Stomach (tissue), 9 donors: ENCODE measurements around the gene CDH8. TPM values are rescaled to one million over a fixed set of nuclear protein-coding genes. Genes with fewer than 3 reads are reported as not detected.

ENCODE experiments used
- DNase-seq, 2 donors: peaks; one replicate each; pipeline versions ENCODE4 v3.0.0 to v3.0.0-alpha.2; 2013 to 2019
- H3K27ac ChIP-seq, 5 donors: fragments of 200-600 bp in 4 of 5; sonication (generic) in 4 of 5; one replicate each; pipeline ENCODE4 v1.5.1; 2013 to 2019; ENCODE audit warnings: mild to moderate bottlenecking in 1 of 5, moderate library complexity in 1 of 5
- H3K27me3 ChIP-seq, 3 donors: fragments of 200-600 bp; sonication (generic); one replicate each; pipeline ENCODE4 v1.5.1; 2017 to 2019; ENCODE audit warnings: mixed run types in 1 of 3
- H3K36me3 ChIP-seq, 4 donors: fragments of 200-600 bp; sonication (generic); 1 replicate in 3 of 4; 2 replicates in 1 of 4; pipeline ENCODE4 v1.5.1; 2016 to 2019
- H3K4me1 ChIP-seq, 4 donors: fragments of 200-600 bp; sonication (generic); one replicate each; pipeline ENCODE4 v1.5.1; 2016 to 2019
- H3K4me3 ChIP-seq, 4 donors: fragments of 200-600 bp; sonication (generic) in 3 of 4; one replicate each; pipeline ENCODE4 v1.5.1; 2016 to 2019; ENCODE audit warnings: mild to moderate bottlenecking in 1 of 4
- H3K9me3 ChIP-seq, 4 donors: fragments of 200-600 bp; sonication (generic); one replicate each; pipeline ENCODE4 v1.5.1; 2016 to 2019
- EP300 ChIP-seq: sonication (generic); formaldehyde crosslinking; IDR thresholded peaks from one replicate; pipeline ENCODE4 v1.6.1; 2017; ENCODE audit warnings: antibody characterized with exemption
- POLR2A ChIP-seq, 4 donors: fragments of 450-650 bp; IDR thresholded peaks; one replicate each; pipeline ENCODE4 v1.6.1; 2016; ENCODE audit warnings: antibody characterized with exemption in 4 of 4, control low read depth in 2 of 4, mild to moderate bottlenecking in 1 of 4, moderate library complexity in 1 of 4
- POLR2AphosphoS5 ChIP-seq, 3 donors: sonication (generic); formaldehyde crosslinking; IDR thresholded peaks; one replicate each; pipeline ENCODE4 v1.6.1; 2016; ENCODE audit warnings: antibody characterized with exemption in 3 of 3
- WGBS, 5 donors: extraction: QIAGEN DNeasy Blood & Tissue Kit in 3 of 5; methylation state at CpG; one replicate each; pipeline versions ENCODE4 v1.1.5 to v1.1.7; 2013 to 2018; 5-methylcytosine and 5-hydroxymethylcytosine counted together
- intact Hi-C: fragments of 100-400 bp; cut with DNase I; formaldehyde crosslinking; loops from one replicate; pipeline ENCODE4 v1.15.1; 2023; ENCODE audit warnings: low total_unique reads
- polyA plus RNA-seq, 3 donors: library from polyadenylated mRNA; stranded (reverse); fragments of 200-250 nt; gene quantifications; one replicate each; pipeline ENCODE4 v1.2.3, GENCODE V29; 2013
- total RNA-seq, 5 donors: library from RNA; depleted of rRNA; stranded (reverse); fragments of >200 nt; gene quantifications; one replicate each; pipeline versions ENCODE4 v1.1.0 to v1.2.3, GENCODE V29; 2014 to 2016
- TF ChIP-seq, protein P1 (sequence below), 7 experiments: fragments of 450-650 bp in 4 of 7; fragments of 200-600 bp in 3 of 7; sonication (generic) in 3 of 7; IDR thresholded peaks; one replicate each; pipeline ENCODE4 v1.5.1; 2016 to 2019; ENCODE audit warnings: antibody characterized with exemption in 7 of 7, control low read depth in 2 of 7, mild to moderate bottlenecking in 1 of 7
- donor health status: healthy with polysubstance abuse.
- donor health status: Bipolar disorder and iron deficiency.
- donor health status: healthy.

CDH8 gene
- total and polyA plus RNA-seq, 8 donors = 0.13 to 6.4 TPM; not detected in 6

DNA sequence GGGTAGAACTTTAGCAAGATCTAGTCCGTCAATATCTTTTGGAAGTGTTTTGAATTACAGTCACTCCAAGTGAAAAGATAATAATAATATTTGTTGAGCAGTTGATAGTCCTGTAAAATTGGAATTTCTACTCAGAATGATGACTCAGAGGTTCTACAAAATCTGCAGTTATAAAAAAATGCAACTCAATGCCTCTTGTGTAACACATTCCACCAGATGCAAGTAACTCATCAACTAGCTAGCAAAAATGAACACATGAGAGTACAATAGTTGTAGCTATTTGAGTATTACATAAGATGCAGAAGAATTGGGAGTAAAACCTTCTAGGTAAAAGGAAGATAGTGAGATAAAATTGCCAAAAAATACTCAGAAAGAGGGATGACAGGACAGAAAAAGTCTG lies 177.2 kb downstream of the CDH8 start:
- intact Hi-C loops = no loop called here
- H3K27me3 ChIP-seq = no peaks in the 10 kb centered on the region
- WGBS, 5 donors = 79 to 98% (median 94%) methylated on average over 1 of the region's 1 CpG
- no peak overlapping the region for H3K4me3 ChIP-seq
- no peaks in the 10 kb centered on the region for H3K4me1 ChIP-seq
- H3K9me3 ChIP-seq = peaks cover 0 to 8% (median 0%) of the 10 kb centered on the region in 4 donors
- TF ChIP-seq, protein P1, sequence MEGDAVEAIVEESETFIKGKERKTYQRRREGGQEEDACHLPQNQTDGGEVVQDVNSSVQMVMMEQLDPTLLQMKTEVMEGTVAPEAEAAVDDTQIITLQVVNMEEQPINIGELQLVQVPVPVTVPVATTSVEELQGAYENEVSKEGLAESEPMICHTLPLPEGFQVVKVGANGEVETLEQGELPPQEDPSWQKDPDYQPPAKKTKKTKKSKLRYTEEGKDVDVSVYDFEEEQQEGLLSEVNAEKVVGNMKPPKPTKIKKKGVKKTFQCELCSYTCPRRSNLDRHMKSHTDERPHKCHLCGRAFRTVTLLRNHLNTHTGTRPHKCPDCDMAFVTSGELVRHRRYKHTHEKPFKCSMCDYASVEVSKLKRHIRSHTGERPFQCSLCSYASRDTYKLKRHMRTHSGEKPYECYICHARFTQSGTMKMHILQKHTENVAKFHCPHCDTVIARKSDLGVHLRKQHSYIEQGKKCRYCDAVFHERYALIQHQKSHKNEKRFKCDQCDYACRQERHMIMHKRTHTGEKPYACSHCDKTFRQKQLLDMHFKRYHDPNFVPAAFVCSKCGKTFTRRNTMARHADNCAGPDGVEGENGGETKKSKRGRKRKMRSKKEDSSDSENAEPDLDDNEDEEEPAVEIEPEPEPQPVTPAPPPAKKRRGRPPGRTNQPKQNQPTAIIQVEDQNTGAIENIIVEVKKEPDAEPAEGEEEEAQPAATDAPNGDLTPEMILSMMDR (IDR thresholded peaks at IDR 0.05) = no peak
- TF ChIP-seq POLR2AphosphoS5 (IDR thresholded peaks at IDR 0.05) (no peak), EP300 (no peak), POLR2A (IDR thresholded peaks at IDR 0.05) (no peak)
- no peak overlapping the region for H3K27ac ChIP-seq
- DNase-seq = no peak
- no peaks in the 10 kb centered on the region for H3K36me3 ChIP-seq

DNA sequence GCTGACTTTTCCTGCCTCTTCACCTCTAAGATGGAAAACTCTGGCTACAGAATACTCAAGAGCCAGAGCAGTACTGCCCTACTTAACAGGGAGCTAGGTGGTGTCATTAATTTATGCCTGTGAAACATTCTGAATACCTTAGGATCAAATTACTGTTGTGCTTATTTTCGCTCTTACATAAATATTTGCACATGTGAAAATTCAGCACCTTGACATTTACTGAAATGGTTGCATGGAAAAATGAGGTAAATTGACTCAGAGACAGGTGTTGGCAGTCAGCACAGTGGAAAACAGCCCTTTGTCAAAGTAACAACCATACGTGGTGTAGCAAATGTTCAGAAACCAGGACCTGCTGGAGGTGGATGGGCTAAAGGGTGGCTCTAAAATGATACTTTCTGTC lies 193.6 kb downstream of the CDH8 start:
- no peak for DNase-seq
- TF ChIP-seq, protein P1 (IDR thresholded peaks at IDR 0.05) = no peak
- TF ChIP-seq POLR2AphosphoS5 (IDR thresholded peaks at IDR 0.05) (no peak), POLR2A (IDR thresholded peaks at IDR 0.05) (no peak), EP300 (no peak)
- intact Hi-C loops = no loop called here
- H3K9me3 ChIP-seq = peaks cover 0 to 7% (median 3%) of the 10 kb centered on the region in 4 donors
- H3K27ac ChIP-seq = no peak overlapping the region
- no peak overlapping the region for H3K4me3 ChIP-seq
- H3K36me3 ChIP-seq = no peaks in the 10 kb centered on the region
- no peaks in the 10 kb centered on the region for H3K4me1 ChIP-seq
- 43 to 56% (median 49%) methylated on average over 2 of the region's 2 CpGs for WGBS, 5 donors
- no peaks in the 10 kb centered on the region for H3K27me3 ChIP-seq

DNA sequence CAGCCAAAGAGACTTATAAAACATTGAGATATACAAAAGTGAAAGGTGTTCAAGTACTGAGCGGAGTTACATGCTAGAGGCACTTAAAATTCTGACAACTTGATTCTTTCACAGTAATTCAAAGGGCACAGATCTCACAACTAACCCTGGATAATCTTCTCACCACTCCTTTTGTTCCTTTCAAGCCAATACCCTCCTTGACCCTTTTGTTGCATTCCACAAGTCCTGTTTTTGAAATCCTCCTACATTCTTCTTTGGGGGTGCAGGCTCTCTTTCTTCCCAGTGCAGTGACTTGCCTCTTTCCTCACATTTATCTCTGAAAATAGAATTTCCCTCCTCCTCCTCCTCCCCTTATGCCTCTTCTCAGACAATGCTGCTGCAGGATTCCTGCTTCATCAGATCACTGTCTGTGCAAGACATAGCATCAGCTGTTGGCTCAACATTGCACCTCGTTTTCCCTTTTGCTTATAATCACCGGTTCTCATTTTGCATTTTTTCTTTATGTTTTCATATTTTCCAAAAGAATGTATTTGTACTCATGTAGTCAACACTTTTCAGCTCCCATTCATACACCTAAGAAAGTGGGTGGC lies 199.3 kb downstream of the CDH8 start:
- no peak for DNase-seq
- Histone ChIP-seq H3K4me1 (no peaks in the 10 kb centered on the region), H3K27me3 (no peaks in the 10 kb centered on the region), H3K9me3 (peaks cover 0 to 2% (median 0%) of the 10 kb centered on the region in 4 donors), H3K36me3 (no peaks in the 10 kb centered on the region), H3K4me3 (no peak overlapping the region), H3K27ac (no peak overlapping the region)
- intact Hi-C loops = no loop called here
- TF ChIP-seq, protein P1 (IDR thresholded peaks at IDR 0.05) = no peak
- TF ChIP-seq POLR2AphosphoS5 (IDR thresholded peaks at IDR 0.05) (no peak), EP300 (no peak), POLR2A (IDR thresholded peaks at IDR 0.05) (no peak)
- 54 to 72% (median 59%) methylated on average over 3 of the region's 3 CpGs for WGBS, 5 donors

DNA sequence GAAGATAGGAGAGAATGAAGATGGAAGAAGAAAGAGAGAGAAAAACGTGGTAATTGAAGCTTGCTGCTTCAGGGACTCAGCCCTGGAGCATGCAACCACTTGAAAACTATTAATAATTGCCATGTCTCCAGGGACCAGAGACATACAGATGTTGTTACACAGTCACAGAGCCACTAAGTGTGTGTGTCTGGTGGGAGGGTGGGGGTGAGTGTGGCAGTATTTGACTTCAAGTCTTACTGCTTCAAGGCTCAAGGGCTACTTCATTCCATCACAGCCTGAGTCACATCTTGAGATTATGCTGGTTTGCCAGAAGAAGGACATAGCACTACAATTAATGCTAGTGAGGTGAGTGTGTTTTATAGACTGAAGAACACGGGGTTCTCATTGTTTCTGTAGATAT lies 202.2 kb downstream of the CDH8 start:
- H3K4me3 ChIP-seq = no peak overlapping the region
- no peaks in the 10 kb centered on the region for H3K36me3 ChIP-seq
- H3K4me1 ChIP-seq = no peaks in the 10 kb centered on the region
- H3K9me3 ChIP-seq = no peaks in the 10 kb centered on the region
- H3K27me3 ChIP-seq = no peaks in the 10 kb centered on the region
- no peak for TF ChIP-seq POLR2AphosphoS5 (IDR thresholded peaks at IDR 0.05)
- TF ChIP-seq EP300 = no peak
- no peak for TF ChIP-seq POLR2A (IDR thresholded peaks at IDR 0.05)
- DNase-seq = no peak
- intact Hi-C loops = no loop called here
- WGBS, 5 donors = 45 to 57% (median 47%) methylated on average over 2 of the region's 2 CpGs
- H3K27ac ChIP-seq = no peak overlapping the region

DNA sequence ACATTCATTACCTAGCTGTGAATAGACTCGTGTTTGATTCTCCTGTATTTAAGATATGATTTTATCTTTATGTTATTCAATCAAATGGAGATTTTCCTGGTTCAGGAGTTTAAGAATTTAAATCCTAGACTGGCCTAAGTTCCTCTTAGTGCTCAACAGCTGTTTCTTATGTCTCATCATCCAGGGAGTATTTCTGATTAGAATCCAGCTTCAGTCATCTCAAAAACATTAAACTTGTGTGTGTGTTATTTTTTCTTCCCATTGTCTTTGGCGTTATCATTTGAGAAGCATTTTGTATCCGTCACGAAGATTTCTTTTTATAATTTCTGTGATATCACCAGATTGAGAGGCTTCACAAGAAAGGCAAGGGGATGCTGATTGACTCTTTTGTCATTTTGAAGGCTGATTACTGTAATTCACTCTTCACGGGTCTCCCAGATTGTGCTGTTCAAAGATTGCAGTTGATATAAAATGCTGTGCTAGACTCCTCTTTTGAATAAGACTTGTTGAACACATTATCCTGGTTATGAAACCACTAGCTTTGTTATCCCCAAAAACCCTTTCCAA lies 204.8 kb downstream of the CDH8 start:
- Histone ChIP-seq H3K27me3 (no peaks in the 10 kb centered on the region), H3K36me3 (no peaks in the 10 kb centered on the region), H3K27ac (no peak overlapping the region), H3K9me3 (no peaks in the 10 kb centered on the region), H3K4me1 (no peaks in the 10 kb centered on the region), H3K4me3 (no peak overlapping the region)
- intact Hi-C loops = no loop called here
- 78 to 89% (median 84%) methylated on average over 5 of the region's 5 CpGs for WGBS, 5 donors
- TF ChIP-seq POLR2A (IDR thresholded peaks at IDR 0.05) = no peak
- TF ChIP-seq POLR2AphosphoS5 (IDR thresholded peaks at IDR 0.05) = no peak
- TF ChIP-seq, protein P1 (IDR thresholded peaks at IDR 0.05) = no peak
- no peak for TF ChIP-seq EP300
- no peak for DNase-seq
